GM19240 (cell line): ENCODE measurements around the gene DMPK.

Source experiments
- DNase-seq: peaks from one replicate; pipeline ENCODE4 v3.0.0; 2011; ENCODE audit warnings: low spot score; ENCODE audit not compliant: insufficient read length

Gene DMPK

DNA sequence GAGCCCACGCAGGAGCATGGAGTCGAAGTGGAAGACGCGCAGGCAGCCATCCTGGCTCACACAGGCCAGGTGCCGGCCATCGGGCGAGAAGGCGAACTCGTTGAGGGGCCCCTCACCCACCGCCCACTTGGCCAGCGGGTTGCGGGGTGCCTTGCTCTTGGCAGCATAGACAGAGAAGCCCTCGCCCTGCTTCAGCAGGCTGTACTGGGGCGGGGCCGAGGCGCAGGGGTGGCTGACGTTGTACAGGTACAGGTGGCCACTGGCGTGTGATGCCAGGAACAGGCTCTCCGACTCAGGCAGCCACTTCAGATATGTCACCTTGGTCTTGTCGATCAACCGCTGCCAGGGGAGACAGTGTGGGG is 4.2 kb upstream of the DMPK start:
- no peak for DNase-seq

DNA sequence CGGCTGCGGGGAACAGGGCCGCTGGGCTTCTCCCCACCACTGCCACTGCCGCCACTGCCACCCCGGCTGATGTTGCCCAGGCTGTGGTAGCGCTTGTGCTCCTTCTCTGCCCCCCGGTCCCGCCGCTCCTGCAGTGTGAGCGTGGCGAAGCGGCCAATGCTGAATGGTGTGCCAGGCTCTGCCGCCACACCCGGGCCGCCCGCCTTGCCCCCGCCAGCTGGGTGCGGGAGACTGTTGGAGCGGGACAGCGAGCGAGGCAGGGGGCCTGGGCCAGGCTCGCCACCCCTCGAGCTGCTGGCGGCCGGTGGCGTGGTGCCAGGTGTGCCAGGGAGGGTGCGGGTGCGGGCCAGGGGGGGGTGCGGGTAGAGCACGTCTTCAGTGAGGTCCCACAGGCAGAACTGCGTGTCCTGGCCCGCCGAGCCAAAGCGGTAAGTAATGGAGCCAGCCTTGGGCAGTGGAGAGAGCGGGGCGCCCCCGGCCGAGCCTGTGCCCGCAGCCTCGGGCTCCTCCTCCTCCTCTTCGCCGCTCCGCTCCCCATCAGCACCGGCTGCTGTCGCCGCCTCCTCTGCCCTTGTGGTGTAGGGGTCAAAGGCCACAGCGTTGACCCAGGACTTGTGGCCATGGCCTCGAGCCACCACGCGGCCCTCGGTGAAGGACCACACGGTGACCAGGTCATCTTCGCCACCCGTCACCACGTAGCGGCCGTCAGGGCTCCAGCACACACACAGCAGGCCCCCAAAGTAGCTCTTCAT is 3.7 kb upstream of the DMPK start:
- DNase-seq: no peak

- no peak for DNase-seq
These were observed 2.8 kb upstream of the DMPK start for GRCh38 chr19:45785097-45785496.

DNA sequence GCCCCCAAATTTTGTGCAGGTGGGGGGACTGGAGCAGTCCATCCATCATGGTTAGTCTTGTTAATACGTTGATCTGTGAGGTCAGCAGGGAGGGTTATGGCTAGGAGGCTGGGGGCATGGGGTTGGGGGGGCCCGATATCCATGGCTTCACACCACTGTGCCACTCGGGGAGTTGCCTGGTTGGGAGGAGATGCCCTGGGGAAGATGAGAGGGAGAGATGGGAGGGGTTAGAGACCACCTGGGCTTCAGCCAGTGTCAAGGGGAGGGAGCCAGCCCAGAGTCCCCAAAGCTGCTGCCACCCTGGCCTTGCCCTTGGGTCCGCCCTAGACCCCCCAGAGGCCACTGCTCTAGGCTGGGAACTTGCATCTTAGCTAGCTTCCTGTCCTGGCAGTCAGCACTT is 1.8 kb upstream of the DMPK start:
- no peak for DNase-seq

- DNase-seq: no peak
These were observed 813 bp upstream of the DMPK start for GRCh38 chr19:45782820-45783785.

DNA sequence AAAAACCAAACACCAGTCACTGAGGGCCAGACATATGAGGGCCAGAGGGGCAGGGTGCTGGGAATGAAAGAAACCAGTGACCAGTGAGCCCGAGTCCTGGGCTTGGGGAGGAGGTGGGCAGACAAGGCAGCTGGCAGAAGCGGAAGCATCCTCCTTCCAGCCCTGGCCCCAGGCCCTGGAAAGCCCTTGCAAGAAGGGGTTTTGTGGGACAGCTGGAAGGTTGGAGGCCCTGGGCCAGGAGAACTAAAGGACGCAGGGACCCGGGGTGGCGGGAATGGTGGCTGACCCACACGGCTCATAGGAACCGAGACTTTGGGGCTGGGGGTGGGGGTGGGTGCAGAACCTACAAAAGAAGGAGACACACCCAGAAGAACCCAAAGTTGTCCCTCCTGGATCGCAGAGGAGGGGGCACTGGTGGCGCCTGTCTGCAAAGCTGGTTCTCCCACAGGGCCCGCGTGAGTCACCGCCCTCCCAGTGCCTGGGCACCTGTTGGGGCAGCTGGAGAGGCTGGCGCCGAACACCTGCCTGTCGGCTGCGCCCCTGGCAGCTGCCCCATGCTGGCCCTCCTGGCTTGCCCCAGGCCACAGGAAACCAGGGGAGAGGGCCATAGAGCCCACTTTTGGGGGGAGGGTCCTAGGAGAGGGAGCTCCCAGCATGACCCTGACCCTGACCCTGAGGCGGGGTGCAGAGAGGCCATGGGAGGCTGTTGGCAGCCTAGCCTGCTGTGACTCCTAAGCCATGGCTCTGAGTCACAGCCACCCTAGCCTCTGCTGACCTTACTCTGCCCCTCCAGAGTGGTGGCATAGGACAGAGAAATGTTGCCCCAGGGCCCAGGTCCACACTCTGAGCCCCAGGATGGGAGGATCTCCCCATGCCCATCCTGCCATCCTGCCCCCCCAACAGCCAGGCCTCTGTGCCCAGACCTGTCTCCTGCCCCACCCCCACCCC is 802 bp downstream of the DMPK start:
- no peak for DNase-seq

DNA sequence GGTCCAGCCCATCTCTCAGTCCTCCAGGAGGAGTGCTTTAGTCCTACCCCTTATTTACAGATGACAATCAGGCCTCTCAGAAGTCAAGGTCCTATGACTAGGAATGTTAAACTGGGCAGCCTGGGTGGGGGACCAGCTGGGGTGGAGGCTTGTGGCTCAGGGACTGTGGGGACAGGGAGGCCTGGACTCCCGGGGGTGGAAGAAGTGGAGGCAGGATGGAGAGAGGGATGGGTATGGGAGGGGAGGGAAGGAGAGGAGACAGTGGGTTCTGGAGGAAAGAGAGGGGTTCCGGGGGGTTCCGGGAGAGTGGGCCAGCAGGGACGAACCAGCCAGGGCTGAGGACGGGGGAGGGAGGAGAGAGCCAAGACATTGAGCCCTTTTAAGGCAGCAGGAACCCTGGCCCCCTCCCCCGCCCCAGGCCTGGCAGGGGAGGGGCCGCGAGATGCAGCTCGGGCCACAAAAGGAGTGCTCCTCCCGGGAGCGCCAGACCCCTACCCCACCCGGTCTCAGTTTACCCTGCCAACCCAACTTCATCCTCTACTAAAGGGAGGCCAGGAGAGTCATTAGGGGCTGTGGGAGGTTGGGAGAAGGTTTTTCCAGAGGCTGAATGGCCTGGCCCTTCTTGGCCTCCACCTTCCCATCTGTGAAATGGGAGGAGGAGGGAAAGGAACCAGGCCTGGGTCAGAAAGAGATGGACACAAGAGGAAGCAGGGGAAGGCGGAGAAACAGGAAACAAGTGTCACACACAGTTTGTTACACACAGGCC is 1.7 kb downstream of the DMPK start:
- DNase-seq: no peak

GRCh38 chr19:45780146-45780447 is 2.2 kb downstream of the DMPK start:
- DNase-seq: no peak

DNA sequence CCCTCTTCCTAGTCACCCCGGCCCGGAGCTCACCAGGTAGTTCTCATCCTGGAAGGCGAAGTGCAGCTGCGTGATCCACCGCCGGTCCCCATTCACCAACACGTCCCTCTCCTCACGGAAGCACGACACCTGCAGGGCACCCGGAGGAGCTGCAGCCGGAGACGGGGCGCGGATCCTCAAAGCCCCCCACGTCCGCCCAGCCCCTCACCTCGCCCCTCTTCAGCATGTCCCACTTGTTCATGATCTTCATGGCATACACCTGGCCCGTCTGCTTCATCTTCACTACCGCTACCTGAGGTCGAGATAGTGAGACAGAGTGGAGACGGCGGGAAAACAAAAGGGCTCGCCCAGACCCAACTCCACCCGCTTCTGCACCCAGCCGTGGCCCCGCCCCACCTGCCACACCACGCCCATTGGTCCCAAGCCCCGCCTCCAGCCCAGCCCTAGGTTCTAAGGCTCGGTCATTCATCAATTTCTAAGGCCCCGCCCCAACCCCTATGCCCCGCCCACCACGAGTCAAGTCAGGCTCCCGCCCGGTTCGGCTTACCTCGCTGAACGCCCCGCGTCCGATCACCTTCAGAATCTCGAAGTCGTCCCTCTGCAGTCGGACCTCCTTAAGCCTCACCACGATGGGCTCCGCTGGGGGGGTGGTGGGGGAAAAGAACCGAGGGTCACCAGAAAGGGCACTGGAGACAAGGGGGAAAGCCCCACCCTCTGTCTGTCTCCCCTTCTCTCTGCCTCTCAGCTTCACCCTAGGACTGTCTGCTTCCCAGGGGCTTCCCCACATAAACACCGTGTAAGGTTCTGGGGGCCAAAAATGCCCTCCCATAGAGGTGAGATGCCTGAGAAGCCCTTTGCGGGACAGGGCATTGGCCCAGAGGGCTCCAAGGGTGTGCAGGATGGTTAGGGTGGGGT is 2.8 kb downstream of the DMPK start:
- peak; percentile 92 for DNase-seq

GRCh38 chr19:45778010-45778661 is 4.2 kb downstream of the DMPK start:
- DNase-seq: no peak

- DNase-seq: no peak
These were observed 4.8 kb downstream of the DMPK start for GRCh38 chr19:45777395-45777961.

GRCh38 chr19:45774765-45775164 is 7.5 kb downstream of the DMPK start:
- DNase-seq: no peak

- no peak for DNase-seq
These were observed 8.9 kb downstream of the DMPK start for GRCh38 chr19:45773384-45773783.

- DNase-seq: no peak
These were observed 9.4 kb downstream of the DMPK start for GRCh38 chr19:45772912-45773311.

GRCh38 chr19:45772130-45772840 is 10.0 kb downstream of the DMPK start:
- no peak for DNase-seq

GRCh38 chr19:45771311-45771933 is 10.9 kb downstream of the DMPK start:
- no peak for DNase-seq

- peak; percentile 84 for DNase-seq
These were observed 11.8 kb downstream of the DMPK start for GRCh38 chr19:45770192-45771101.
